H9 (cell line): Measurements from ENCODE around the gene PDIA2. TPM values are rescaled to one million over a fixed set of nuclear protein-coding genes. Genes with fewer than 3 reads are reported as not detected.

Source experiments
- DNase-seq: peaks from one replicate; pipeline ENCODE4 v3.0.0-alpha.2; 2017
- H2AFZ ChIP-seq: one replicate; pipeline ENCODE4 v1.6.1; 2013; ENCODE audit warnings: mild to moderate bottlenecking, low read length, control low read depth, moderate library complexity
- H2AK5ac ChIP-seq: 2 replicates; pipeline ENCODE4 v1.6.1; 2013; ENCODE audit warnings: low read length, control low read depth, mixed read lengths; ENCODE audit not compliant: insufficient read length
- H2BK120ac ChIP-seq: one replicate; pipeline ENCODE4 v1.6.1; 2013; ENCODE audit warnings: low read depth, mild to moderate bottlenecking, low read length, control low read depth, inconsistent platforms; ENCODE audit not compliant: poor library complexity, severe bottlenecking
- H2BK12ac ChIP-seq: 2 replicates; pipeline ENCODE4 v1.6.1; 2013; ENCODE audit warnings: low read length, control low read depth, mixed read lengths, low read depth; ENCODE audit not compliant: insufficient read length
- H2BK15ac ChIP-seq: 2 replicates; pipeline ENCODE4 v1.6.1; 2013; ENCODE audit warnings: low read depth, low read length, control low read depth
- H2BK20ac ChIP-seq: one replicate; pipeline ENCODE4 v1.6.1; 2013; ENCODE audit warnings: low read depth, mild to moderate bottlenecking, low read length, control low read depth, inconsistent platforms; ENCODE audit not compliant: poor library complexity, severe bottlenecking
- H2BK5ac ChIP-seq: 2 replicates; pipeline ENCODE4 v1.6.1; 2013; ENCODE audit warnings: low read length, control low read depth, mixed read lengths; ENCODE audit not compliant: insufficient read length
- H3K14ac ChIP-seq: 2 replicates; pipeline ENCODE4 v1.6.1; 2013; ENCODE audit warnings: low read length, control low read depth; ENCODE audit not compliant: insufficient read depth
- H3K18ac ChIP-seq: 2 replicates; pipeline ENCODE4 v1.6.1; 2013; ENCODE audit warnings: low read depth, mild to moderate bottlenecking, mixed read lengths, low read length, control low read depth; ENCODE audit not compliant: insufficient read length
- H3K23ac ChIP-seq: 2 replicates; pipeline ENCODE4 v1.6.1; 2013; ENCODE audit warnings: low read length, control low read depth, mixed read lengths, low read depth; ENCODE audit not compliant: insufficient read length
- H3K23me2 ChIP-seq: 2 replicates; pipeline ENCODE4 v1.6.1; 2013; ENCODE audit warnings: low read depth, mild to moderate bottlenecking, mixed read lengths, low read length, control low read depth; ENCODE audit not compliant: insufficient read length, poor library complexity, severe bottlenecking
- H3K27ac ChIP-seq: 2 replicates; pipeline ENCODE4 v1.5.1; 2013; ENCODE audit warnings: low read length, control low read depth, mixed read lengths, low read depth; ENCODE audit not compliant: insufficient read length
- H3K27me3 ChIP-seq: 2 replicates; pipeline ENCODE4 v1.6.1; 2013; ENCODE audit warnings: low read length, control low read depth, inconsistent platforms; ENCODE audit not compliant: insufficient read depth
- H3K4ac ChIP-seq: 2 replicates; pipeline ENCODE4 v1.6.1; 2013; ENCODE audit warnings: low read depth, mild to moderate bottlenecking, control low read depth, inconsistent platforms, low read length, moderate library complexity
- H3K4me1 ChIP-seq: 2 replicates; pipeline ENCODE4 v1.6.1; 2013; ENCODE audit warnings: low read length, control low read depth, inconsistent platforms; ENCODE audit not compliant: insufficient read depth
- H3K4me2 ChIP-seq: 2 replicates; pipeline ENCODE4 v1.6.1; 2013; ENCODE audit warnings: low read length, control low read depth, mixed read lengths; ENCODE audit not compliant: insufficient read length, insufficient read depth
- H3K56ac ChIP-seq: 2 replicates; pipeline ENCODE4 v1.6.1; 2013; ENCODE audit warnings: low read depth, mild to moderate bottlenecking, mixed read lengths, low read length, control low read depth; ENCODE audit not compliant: insufficient read length
- H3K79me1 ChIP-seq: 2 replicates; pipeline ENCODE4 v1.6.1; 2013; ENCODE audit warnings: low read depth, mild to moderate bottlenecking, moderate library complexity, low read length, control low read depth, inconsistent platforms; ENCODE audit not compliant: insufficient read depth, poor library complexity, severe bottlenecking
- H3K79me2 ChIP-seq: 2 replicates; pipeline ENCODE4 v1.6.1; 2013; ENCODE audit warnings: low read length, control low read depth, inconsistent platforms; ENCODE audit not compliant: insufficient read depth
- H3K9ac ChIP-seq: 2 replicates; pipeline ENCODE4 v1.6.1; 2013; ENCODE audit warnings: low read length, control low read depth, mixed read lengths; ENCODE audit not compliant: insufficient read length; ENCODE audit errors: extremely low read depth
- H3K9me3 ChIP-seq: one replicate; pipeline ENCODE4 v1.6.1; 2013; ENCODE audit warnings: low read depth, low read length, inconsistent platforms; ENCODE audit not compliant: control insufficient read depth
- H3T11ph ChIP-seq: one replicate; pipeline ENCODE4 v1.6.1; 2013; ENCODE audit warnings: mild to moderate bottlenecking, low read length, control low read depth, inconsistent platforms
- H4K20me1 ChIP-seq: one replicate; pipeline ENCODE4 v1.6.1; 2013; ENCODE audit not compliant: control insufficient read depth, insufficient read length, insufficient read depth
- H4K5ac ChIP-seq: 2 replicates; pipeline ENCODE4 v1.6.1; 2013; ENCODE audit warnings: low read depth, mild to moderate bottlenecking, mixed read lengths, low read length, control low read depth; ENCODE audit not compliant: insufficient read length
- H4K8ac ChIP-seq: replicated peaks from 2 replicates; pipeline ENCODE4 v1.6.1; 2013; ENCODE audit warnings: low read length, control low read depth, mixed read lengths, low read depth; ENCODE audit not compliant: insufficient read length
- H4K91ac ChIP-seq: 2 replicates; pipeline ENCODE4 v1.6.1; 2013; ENCODE audit warnings: low read depth, mild to moderate bottlenecking, moderate library complexity, mixed read lengths, low read length, control low read depth; ENCODE audit not compliant: insufficient read length
- H3K27ac Mint-ChIP-seq, 3 experiments: 2 replicates in 2 of 3; 3 replicates in 1 of 3; pipeline ENCODE4 v1.8.0; 2020 to 2021; ENCODE audit warnings: mixed read lengths in 3 of 3, mild to moderate bottlenecking in 1 of 3, moderate library complexity in 1 of 3
- H3K27me3 Mint-ChIP-seq: 2 replicates; pipeline ENCODE4 v1.8.0; 2021; ENCODE audit warnings: low read depth, mild to moderate bottlenecking, moderate library complexity, mixed read lengths
- H3K36me3 Mint-ChIP-seq, 3 experiments: 2 replicates in 2 of 3; 3 replicates in 1 of 3; pipeline ENCODE4 v1.8.0; 2020 to 2021; ENCODE audit warnings: low read depth in 3 of 3, mixed read lengths in 3 of 3; ENCODE audit not compliant: insufficient read depth in 1 of 3
- H3K4me1 Mint-ChIP-seq, 2 experiments: 2 replicates each; pipeline ENCODE4 v1.8.0; 2020; ENCODE audit warnings: mixed read lengths in 2 of 2
- H3K4me3 Mint-ChIP-seq, 2 experiments: 2 replicates in 1 of 2; 3 replicates in 1 of 2; pipeline ENCODE4 v1.8.0; 2020 to 2021; ENCODE audit warnings: mild to moderate bottlenecking in 2 of 2, mixed read lengths in 2 of 2, moderate library complexity in 1 of 2
- H3K9me3 Mint-ChIP-seq, 2 experiments: 2 replicates in 1 of 2; 3 replicates in 1 of 2; pipeline ENCODE4 v1.8.0; 2020; ENCODE audit warnings: mild to moderate bottlenecking in 2 of 2, mixed read lengths in 2 of 2, moderate library complexity in 1 of 2
- CTCF ChIP-seq: fragments of 200-600 bp; sonication (generic); conservative IDR thresholded peaks from 3 replicates; pipeline ENCODE4 v1.8.0; 2021; ENCODE audit warnings: antibody characterized with exemption, mild to moderate bottlenecking
- WGBS: extraction: QIAGEN DNeasy Blood & Tissue Kit; methylation state at CpG from one replicate; pipeline ENCODE4 v1.1.7; 2013; ENCODE audit warnings: missing lambda C conversion rate, low lambda C conversion rate, mixed read lengths; ENCODE audit not compliant: insufficient read length; ENCODE audit errors: extremely low coverage; 5-methylcytosine and 5-hydroxymethylcytosine counted together
- total RNA-seq: library from RNA; stranded (reverse); gene quantifications from 2 replicates; pipeline ENCODE4 v1.2.1, GENCODE V29; 2021

The PDIA2 gene
- total RNA-seq, 1 experiment from 2014 or later: 1.4 TPM

- Histone ChIP-seq H3T11ph (no peak overlapping the region), H2BK20ac (no peak overlapping the region), H3K9ac (no peak overlapping the region), H2BK15ac (no peak overlapping the region), H2BK120ac (no peak overlapping the region), H2AFZ (no peak overlapping the region), H3K79me2 (no peaks in the 10 kb centered on the region), H4K5ac (no peak overlapping the region), H3K9me3 (no peaks in the 10 kb centered on the region), H3K27ac (no peak overlapping the region), H3K18ac (no peak overlapping the region), H3K4me1 (no peaks in the 10 kb centered on the region), H3K56ac (no peak overlapping the region), H3K4ac (no peak overlapping the region), H3K23ac (no peak overlapping the region), H2AK5ac (no peak overlapping the region), H3K23me2 (no peaks in the 10 kb centered on the region), H3K14ac (no peak overlapping the region), H3K27me3 (no peaks in the 10 kb centered on the region), H4K8ac (no peak overlapping the region), H4K20me1 (no peaks in the 10 kb centered on the region), H2BK12ac (no peak overlapping the region), H2BK5ac (no peak overlapping the region), H3K4me2 (no peak overlapping the region), H3K79me1 (no peaks in the 10 kb centered on the region), H4K91ac (no peak overlapping the region)
- no peak for DNase-seq
- WGBS: no CpG with 5 or more reads among the region's 14 CpGs
- H3K27ac Mint-ChIP-seq: no peak overlapping the region
- H3K9me3 Mint-ChIP-seq: no peaks in the 10 kb centered on the region
- no peaks in the 10 kb centered on the region for H3K27me3 Mint-ChIP-seq
- no peak for TF ChIP-seq CTCF
- no peak overlapping the region for H3K4me3 Mint-ChIP-seq
- H3K36me3 Mint-ChIP-seq: peaks cover 8 to 36% (median 17%) of the 10 kb centered on the region in 3 experiments; a peak in 6 of 7 replicates
- H3K4me1 Mint-ChIP-seq: peaks cover 0 to 6% of the 10 kb centered on the region in 2 experiments; a peak in 1 of 4 replicates
These were observed 17.9 kb upstream of the PDIA2 start for GRCh38 chr16:265002-265529.
